ENCODE results near the gene EYS. TPM values are rescaled to one million over a fixed set of nuclear protein-coding genes. Genes with fewer than 3 reads are reported as not detected.
"Not testable (repeated sequence)": the region's sequence is repeated elsewhere in the genome, so short reads cannot be mapped to it uniquely, and the experiment has no call there.

The EYS gene
- total RNA-seq, 1 experiment from 2014 or later, result not detected

- Mint-ChIP-seq H3K27ac (no peak overlapping the region), H3K27me3 (ENCODE audit: low read depth) (no peaks in the 10 kb centered on the region), H3K36me3 (ENCODE audit: insufficient read depth in 1 of 3, low read depth in 3 of 3) (peaks cover 0 to 17% (median 5%) of the 10 kb centered on the region in 3 experiments; a peak in 5 of 7 replicates), H3K4me3 (no peak overlapping the region), H3K4me1 (peaks cover 0 to 10% of the 10 kb centered on the region in 2 experiments; a peak in 3 of 4 replicates), H3K9me3 (peaks cover 9 to 12% of the 10 kb centered on the region in 2 experiments; a peak in 4 of 5 replicates)
- WGBS (ENCODE audit: extremely low coverage, insufficient read length, low lambda C conversion rate), result no CpG with 5 or more reads among the region's 2 CpGs
- Histone ChIP-seq H4K8ac (replicated peaks; ENCODE audit: insufficient read length, low read depth, low read length) (no peak overlapping the region), H3K4me1 (ENCODE audit: insufficient read depth, low read length) (no peaks in the 10 kb centered on the region), H3T11ph (ENCODE audit: low read length) (no peak overlapping the region), H3K4ac (ENCODE audit: low read depth, low read length) (no peak overlapping the region), H3K56ac (ENCODE audit: insufficient read length, low read depth, low read length) (no peak overlapping the region), H2BK12ac (ENCODE audit: insufficient read length, low read depth, low read length) (no peak overlapping the region), H3K27ac (ENCODE audit: insufficient read length, low read depth, low read length) (no peak overlapping the region), H2BK20ac (ENCODE audit: low read depth, low read length, poor library complexity, severe bottlenecking) (no peak overlapping the region), H4K20me1 (ENCODE audit: control insufficient read depth, insufficient read depth, insufficient read length) (no peaks in the 10 kb centered on the region), H4K5ac (ENCODE audit: insufficient read length, low read depth, low read length) (no peak overlapping the region), H2AFZ (ENCODE audit: low read length) (no peak overlapping the region), H2AK5ac (ENCODE audit: insufficient read length, low read length) (no peak overlapping the region), H3K23ac (ENCODE audit: insufficient read length, low read depth, low read length) (no peak overlapping the region), H3K9ac (ENCODE audit: extremely low read depth, insufficient read length, low read length) (no peak overlapping the region), H3K23me2 (ENCODE audit: insufficient read length, low read depth, low read length, poor library complexity, severe bottlenecking) (no peaks in the 10 kb centered on the region), H3K14ac (ENCODE audit: insufficient read depth, low read length) (no peak overlapping the region), H3K18ac (ENCODE audit: insufficient read length, low read depth, low read length) (no peak overlapping the region), H3K4me2 (ENCODE audit: insufficient read depth, insufficient read length, low read length) (no peak overlapping the region), H3K79me2 (ENCODE audit: insufficient read depth, low read length) (no peaks in the 10 kb centered on the region), H4K91ac (ENCODE audit: insufficient read length, low read depth, low read length) (no peak overlapping the region), H2BK120ac (ENCODE audit: low read depth, low read length, poor library complexity, severe bottlenecking) (no peak overlapping the region), H3K27me3 (ENCODE audit: insufficient read depth, low read length) (no peaks in the 10 kb centered on the region), H3K79me1 (ENCODE audit: insufficient read depth, low read depth, low read length, poor library complexity, severe bottlenecking) (no peaks in the 10 kb centered on the region), H2BK15ac (ENCODE audit: low read depth, low read length) (no peak overlapping the region), H3K9me3 (ENCODE audit: control insufficient read depth, low read depth, low read length) (no peaks in the 10 kb centered on the region), H2BK5ac (ENCODE audit: insufficient read length, low read length) (no peak overlapping the region)
- DNase-seq, result no peak
- no peak for TF ChIP-seq CTCF (conservative IDR thresholded peaks at IDR 0.05)
Measured at GRCh38 chr6:65631711-65632110, 75.3 kb downstream of the EYS start.

GRCh38 chr6:65627434-65627999 lies 79.5 kb downstream of the EYS start:
- H3K4me2 ChIP-seq (ENCODE audit: insufficient read depth, insufficient read length, low read length); H3K9ac ChIP-seq (ENCODE audit: extremely low read depth, insufficient read length, low read length); H3K27ac ChIP-seq (ENCODE audit: insufficient read length, low read depth, low read length); H3K23ac ChIP-seq (ENCODE audit: insufficient read length, low read depth, low read length); H3T11ph ChIP-seq (ENCODE audit: low read length); H2BK12ac ChIP-seq (ENCODE audit: insufficient read length, low read depth, low read length); H2BK5ac ChIP-seq (ENCODE audit: insufficient read length, low read length); H4K8ac ChIP-seq (replicated peaks; ENCODE audit: insufficient read length, low read depth, low read length); H3K27me3 Mint-ChIP-seq (ENCODE audit: low read depth); H2AK5ac ChIP-seq (ENCODE audit: insufficient read length, low read length); H3K27me3 ChIP-seq (ENCODE audit: insufficient read depth, low read length); H2BK120ac ChIP-seq (ENCODE audit: low read depth, low read length, poor library complexity, severe bottlenecking); H3K79me1 ChIP-seq (ENCODE audit: insufficient read depth, low read depth, low read length, poor library complexity, severe bottlenecking); H2AFZ ChIP-seq (ENCODE audit: low read length); H3K4ac ChIP-seq (ENCODE audit: low read depth, low read length); H3K9me3 ChIP-seq (ENCODE audit: control insufficient read depth, low read depth, low read length); H3K18ac ChIP-seq (ENCODE audit: insufficient read length, low read depth, low read length); H3K4me1 Mint-ChIP-seq; H3K56ac ChIP-seq (ENCODE audit: insufficient read length, low read depth, low read length); H3K23me2 ChIP-seq (ENCODE audit: insufficient read length, low read depth, low read length, poor library complexity, severe bottlenecking); DNase-seq; H2BK15ac ChIP-seq (ENCODE audit: low read depth, low read length); H3K14ac ChIP-seq (ENCODE audit: insufficient read depth, low read length); H4K5ac ChIP-seq (ENCODE audit: insufficient read length, low read depth, low read length); H3K4me1 ChIP-seq (ENCODE audit: insufficient read depth, low read length); H2BK20ac ChIP-seq (ENCODE audit: low read depth, low read length, poor library complexity, severe bottlenecking); H3K79me2 ChIP-seq (ENCODE audit: insufficient read depth, low read length); H4K20me1 ChIP-seq (ENCODE audit: control insufficient read depth, insufficient read depth, insufficient read length); H3K4me3 Mint-ChIP-seq; H4K91ac ChIP-seq (ENCODE audit: insufficient read length, low read depth, low read length); H3K27ac Mint-ChIP-seq: not testable (repeated sequence)
- H3K9me3 Mint-ChIP-seq, result peaks cover 9 to 12% of the 10 kb centered on the region in 2 experiments; a peak in 4 of 5 replicates
- H3K36me3 Mint-ChIP-seq (ENCODE audit: insufficient read depth in 1 of 3, low read depth in 3 of 3), result peaks cover 0 to 18% (median 5%) of the 10 kb centered on the region in 3 experiments; a peak in 5 of 7 replicates
- WGBS (ENCODE audit: extremely low coverage, insufficient read length, low lambda C conversion rate), result no CpG with 5 or more reads among the region's 35 CpGs
